HG03439 (cell line): ENCODE measurements around the gene ROR2.
"Not testable (repeated sequence)": the region's sequence is repeated elsewhere in the genome, so short reads cannot be mapped to it uniquely, and the experiment has no call there.

Experiments used
- ATAC-seq: cut with Tn5 transposase; IDR thresholded peaks from one replicate; pipeline ENCODE4 v1.9.1; 2021; ENCODE audit warnings: mild to moderate bottlenecking, moderate library complexity; ENCODE audit not compliant: unreplicated experiment

The ROR2 gene

GRCh38 chr9:91949946-91950664, at the start of gene ROR2:
Gene ROR2, minus strand, starts transcription at chr9:91950228.
- ATAC-seq, result peak; percentile 75

DNA sequence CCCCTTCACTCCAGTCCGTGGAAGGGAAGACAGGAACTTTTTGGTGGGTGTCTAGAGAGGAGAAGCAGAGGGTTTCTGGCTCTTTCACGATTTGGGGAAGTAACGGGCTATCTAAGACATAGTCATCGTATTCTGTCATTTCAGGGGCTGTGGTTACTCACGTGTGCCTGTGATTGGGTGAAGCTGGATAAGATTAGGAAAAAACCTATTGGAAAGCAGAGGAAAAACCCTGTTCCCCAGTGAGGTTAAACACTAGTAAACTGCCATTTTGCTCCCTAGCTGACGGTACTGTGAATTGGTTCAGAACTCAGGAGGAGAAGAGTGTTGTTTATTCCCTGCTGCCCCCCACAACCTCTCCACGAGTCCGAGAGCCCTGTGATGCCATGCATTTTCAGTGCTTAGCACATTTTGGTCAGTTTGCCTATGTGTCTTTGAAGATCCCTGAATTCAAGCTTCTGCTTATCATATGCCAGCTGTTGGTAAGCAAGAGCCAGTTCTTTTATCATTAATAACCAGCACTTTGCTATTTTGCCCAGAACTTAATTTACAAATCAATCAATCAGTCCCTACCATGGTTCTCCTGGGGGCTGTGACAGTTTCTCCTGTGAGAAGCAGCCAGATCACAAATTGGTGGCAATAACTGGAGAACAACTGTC, 45.1 kb upstream of the ROR2 start:
- ATAC-seq, result no peak

DNA sequence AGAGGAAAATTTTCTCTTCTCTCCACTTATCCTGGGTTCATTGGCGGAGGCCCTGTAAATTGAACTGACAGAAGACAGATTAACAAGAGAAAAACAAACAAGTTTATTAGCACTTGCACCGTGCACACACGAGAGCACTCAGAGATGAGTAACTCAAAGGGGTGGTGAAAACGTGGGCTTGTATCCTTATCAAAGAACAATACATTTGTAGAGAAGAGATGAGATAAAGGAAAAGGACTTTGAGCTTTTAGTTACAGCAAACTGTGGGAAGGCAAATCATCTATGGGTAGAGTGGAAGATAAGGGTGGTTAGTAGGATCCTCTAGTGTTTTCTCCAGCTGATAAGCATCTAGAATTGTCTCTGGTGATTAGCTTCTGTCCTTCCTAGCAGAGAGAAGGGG, 44.4 kb upstream of the ROR2 start:
- no peak for ATAC-seq

DNA sequence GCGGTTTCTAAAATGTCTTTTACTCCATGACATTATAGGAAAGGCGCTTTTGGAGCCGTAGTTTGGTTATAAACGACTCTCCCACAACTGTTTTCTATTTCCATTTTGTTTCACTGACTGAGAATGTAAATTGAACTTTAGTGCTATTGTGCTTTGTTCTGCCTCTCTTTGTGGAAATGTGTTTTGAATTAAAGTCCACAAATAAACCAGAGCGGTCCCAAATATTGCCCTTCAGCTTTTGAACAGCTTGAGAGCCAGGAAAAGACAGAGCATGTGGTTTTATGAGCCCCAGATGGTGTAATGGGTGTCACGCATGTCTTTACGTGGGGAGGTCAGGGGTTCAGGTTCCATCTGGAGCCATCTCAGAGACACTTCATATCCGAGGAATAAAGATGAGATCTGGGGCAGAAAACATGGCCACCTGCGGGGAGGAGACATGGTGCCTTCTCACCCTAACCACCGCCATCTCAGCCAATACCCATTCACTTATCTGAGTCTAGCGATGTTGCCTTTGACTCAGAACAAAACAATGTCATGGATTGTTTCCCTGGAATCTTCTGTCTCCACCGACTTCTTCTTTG, 42.5 kb upstream of the ROR2 start:
- no peak for ATAC-seq

GRCh38 chr9:91991721-91992341, 41.8 kb upstream of the ROR2 start:
- ATAC-seq, result no peak

GRCh38 chr9:91986248-91986647, 36.2 kb upstream of the ROR2 start:
- ATAC-seq, result no peak

- ATAC-seq, result no peak
These were observed 35.7 kb upstream of the ROR2 start for GRCh38 chr9:91985692-91986091.

- no peak for ATAC-seq
These were observed 28.8 kb upstream of the ROR2 start for GRCh38 chr9:91978740-91979414.

DNA sequence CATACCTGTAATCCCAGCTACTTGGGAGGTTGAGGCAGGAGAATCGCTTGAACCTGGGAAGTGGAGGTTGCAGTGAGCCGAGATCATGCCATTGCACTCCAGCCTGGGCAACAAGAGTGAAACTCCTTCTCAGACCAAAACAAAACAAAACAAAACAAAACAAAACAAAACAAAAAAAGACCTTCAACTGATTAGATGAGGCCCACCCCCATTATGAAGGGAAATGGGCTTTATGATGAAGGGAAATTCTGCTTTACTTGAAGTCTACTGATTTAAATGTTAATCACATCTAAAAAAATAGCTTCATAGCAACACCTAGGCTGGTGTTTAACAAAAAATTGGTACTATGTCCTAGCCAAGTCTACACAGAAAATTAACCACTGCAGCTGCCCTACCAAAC, 25.2 kb upstream of the ROR2 start:
- not testable (repeated sequence) for ATAC-seq

DNA sequence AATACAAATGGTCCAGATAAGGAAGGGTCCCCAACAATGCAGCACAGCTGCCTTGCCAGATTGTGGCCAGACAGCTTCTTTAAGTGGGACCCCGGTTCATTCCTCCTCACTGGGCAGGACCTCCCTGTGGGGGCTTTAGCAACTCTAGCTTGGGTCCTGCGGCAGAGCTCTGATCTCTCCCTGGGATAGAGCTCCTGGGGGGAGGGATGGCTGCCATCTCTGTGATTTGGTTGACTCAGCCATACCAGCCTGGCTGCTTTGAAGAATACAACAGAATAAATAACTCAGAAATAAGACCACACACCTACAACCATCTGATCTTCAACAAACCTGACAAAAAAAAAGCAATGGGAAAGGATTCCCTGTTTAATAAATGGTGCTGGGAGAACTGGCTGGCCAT, 22.7 kb upstream of the ROR2 start:
- ATAC-seq, result no peak

DNA sequence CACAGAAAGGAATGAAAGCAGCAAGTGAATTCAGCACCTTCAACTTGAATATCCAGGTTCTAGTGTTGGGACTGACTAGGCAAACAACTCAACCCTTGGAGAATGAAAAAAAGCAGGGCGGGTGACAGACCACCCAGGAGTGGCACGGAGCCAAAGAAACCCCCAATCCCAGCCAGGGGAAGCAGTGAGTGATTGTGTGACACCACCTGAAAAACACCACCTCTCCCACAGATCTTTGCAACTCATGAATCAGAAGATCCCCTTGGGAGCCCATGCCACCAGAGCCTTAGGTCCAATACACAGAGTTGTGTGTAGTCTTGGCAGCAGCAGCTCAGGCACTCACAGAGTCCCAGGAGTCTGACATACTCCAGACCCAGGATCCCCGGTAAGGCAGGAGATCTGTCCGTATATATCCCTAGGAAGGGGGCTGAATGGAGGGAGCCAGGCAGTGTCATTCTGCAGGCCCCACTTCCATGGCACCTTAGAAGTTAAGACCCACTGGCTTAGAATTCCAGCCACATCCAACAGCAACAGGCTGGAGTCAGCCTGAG, 22.1 kb upstream of the ROR2 start:
- ATAC-seq, result no peak

- no peak for ATAC-seq
These were observed 17.2 kb upstream of the ROR2 start for GRCh38 chr9:91967259-91967658.

- no peak for ATAC-seq
These were observed 16.5 kb upstream of the ROR2 start for GRCh38 chr9:91966503-91966902.

DNA sequence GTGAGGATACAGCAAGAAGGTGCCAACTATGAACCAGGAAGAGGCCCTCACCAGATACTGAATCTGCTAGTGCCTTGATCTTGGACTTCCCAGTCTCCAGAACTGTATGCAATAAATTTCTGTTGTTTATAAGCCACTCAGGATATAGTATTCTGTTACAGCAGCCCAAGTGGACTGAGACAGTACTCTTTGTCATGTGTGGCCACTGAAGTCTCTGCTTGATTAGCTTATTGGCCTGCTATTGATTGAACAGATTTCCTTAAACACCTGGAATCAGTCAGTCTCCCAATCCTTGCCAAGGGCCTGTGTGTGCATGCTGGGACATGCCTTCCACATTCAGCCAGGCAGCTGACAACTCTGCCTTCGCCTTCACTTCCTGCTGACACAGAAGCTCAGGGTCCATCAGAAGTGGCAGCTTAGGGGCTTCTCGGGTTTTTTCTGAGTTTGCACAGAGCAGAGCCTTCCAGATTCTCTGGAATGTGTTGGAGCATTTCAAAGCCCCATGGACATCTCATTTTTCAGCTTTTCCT, 13.7 kb upstream of the ROR2 start:
- no peak for ATAC-seq

DNA sequence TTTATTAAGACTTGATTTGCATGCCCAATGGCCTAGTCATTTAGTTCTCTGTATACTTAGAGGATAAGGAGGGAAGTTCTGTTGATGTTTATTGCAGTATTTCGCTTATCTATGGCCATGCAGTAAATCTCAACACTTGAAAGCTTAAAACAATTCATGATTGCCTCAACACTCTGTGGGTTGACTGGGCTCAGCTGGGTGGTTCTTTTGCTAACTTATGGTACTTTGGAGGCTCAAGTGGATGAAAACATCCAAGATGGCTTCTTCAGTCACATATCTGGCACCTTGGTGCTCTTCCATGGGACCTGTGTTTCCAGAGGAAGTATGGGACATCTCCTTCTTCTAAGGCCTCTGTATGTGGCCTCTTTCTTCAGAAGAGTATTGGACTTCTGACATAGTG, 10.3 kb upstream of the ROR2 start:
- ATAC-seq, result no peak

- ATAC-seq, result no peak
These were observed 8.1 kb upstream of the ROR2 start for GRCh38 chr9:91958174-91958573.

DNA sequence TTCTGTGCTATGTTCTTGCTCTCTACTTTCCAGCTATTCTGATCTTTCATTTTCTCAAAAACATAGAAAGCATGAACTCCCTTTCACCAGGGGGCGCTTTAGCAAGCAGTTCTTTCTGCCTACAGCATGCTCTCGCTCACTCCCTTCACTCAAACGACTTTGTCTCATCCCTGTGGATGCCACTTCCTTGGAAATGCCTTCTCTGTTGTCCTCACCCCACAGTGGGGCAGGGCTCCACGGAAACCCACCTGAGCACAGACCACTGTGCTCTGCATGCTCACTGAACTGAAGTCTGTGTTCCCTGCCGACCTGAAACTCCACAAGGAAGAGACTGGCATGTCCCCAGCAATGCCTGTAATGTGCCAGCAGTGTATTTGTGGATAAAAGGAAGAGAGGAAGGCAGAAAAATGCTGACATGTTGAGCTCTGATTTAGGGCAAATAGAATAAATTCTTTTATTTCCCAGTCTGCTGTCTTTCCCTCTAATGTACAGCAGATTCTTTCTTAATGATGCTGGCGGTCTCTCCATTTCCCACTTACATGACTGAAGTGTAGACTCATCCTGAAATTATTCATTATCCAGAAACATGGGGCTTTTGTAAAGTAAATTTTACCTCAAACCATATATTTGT, 4.9 kb upstream of the ROR2 start:
- ATAC-seq, result no peak

DNA sequence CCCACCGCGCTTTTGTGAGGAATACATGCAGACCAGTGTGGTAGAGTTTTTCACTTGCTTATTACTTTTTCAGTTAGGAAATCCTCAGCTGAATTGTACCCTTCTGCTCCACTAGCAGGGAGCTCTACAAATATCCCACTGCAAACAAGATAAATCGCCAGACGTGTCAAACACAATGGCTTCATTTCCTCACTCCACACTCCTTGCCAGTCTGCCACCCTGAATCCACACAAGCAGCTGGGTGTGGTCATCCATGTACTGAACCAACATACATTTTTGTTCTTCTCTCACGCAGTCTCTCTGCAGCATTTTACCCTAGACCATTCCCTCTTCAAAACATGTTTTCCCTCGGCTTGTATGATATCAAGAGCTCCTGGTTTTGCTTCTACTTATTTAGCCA, 3.7 kb upstream of the ROR2 start:
- ATAC-seq, result no peak

- ATAC-seq, result no peak
These were observed 2.0 kb upstream of the ROR2 start for GRCh38 chr9:91951944-91952520.

- ATAC-seq, result no peak
These were observed 559 bp downstream of the ROR2 start for GRCh38 chr9:91949392-91949945.
